ENCODE data around the gene PPP2R2D.

Gene PPP2R2D

DNA sequence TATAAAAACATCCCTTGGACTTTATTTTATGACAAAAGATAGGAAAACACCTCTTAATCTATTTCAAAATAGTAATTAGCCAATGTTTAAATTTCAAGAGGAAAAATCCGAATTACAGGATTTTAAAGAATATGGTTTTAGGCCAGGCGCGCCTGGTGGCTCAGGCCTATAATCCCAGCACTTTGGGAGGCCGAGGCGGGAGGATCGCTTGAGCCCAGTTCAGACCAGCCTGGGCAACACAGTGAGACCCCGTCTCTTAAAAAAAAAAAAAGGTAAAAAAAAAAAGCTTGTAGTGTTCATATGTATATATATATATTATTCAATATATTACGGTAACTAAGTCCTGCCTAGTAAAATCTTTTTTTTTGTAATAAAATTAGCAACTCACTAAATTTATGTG lies 79.5 kb downstream of the PPP2R2D start:
- CTCF ChIA-PET, result interaction anchor here (1.0 to 1.3 kb wide), 3 partner anchors 32 to 54 kb away, joined by 3 read pairs; no protein-coding TSS in a partner anchor
- H3K4me3 ChIP-seq (ENCODE audit: low read depth, low read length), result peak overlapping the region; percentile 97

DNA sequence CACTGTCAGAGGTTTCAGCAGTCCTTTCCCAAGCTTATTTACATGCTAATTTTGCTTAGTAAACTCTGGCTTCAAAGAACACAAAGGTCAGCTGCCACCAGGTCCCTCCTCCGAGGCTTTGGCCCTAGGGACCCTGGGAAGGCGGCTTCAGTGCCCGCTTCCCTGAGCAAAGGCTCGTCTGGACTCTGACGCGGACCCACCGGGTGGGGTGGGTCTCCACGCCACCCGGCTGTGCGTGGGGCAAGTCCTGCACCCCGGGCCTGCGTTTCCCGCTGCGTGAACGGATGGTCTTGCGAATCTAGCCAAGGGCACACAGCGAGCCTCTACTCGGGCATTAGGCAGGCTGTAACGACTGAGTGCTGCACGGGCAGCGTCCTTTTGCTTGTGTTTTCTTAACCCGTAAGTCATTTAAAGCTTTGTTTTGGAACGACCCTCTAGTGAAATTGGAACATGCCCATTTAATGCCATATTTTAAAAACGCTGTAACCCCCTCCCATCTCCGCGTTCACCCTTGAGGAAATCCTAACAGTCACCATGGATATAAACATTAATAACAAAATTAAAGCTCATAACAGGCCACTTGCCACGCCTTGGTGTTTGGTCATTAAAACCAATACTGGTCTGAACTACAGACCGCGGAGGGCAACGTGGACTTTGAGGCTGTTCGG lies 80.1 kb downstream of the PPP2R2D start:
- POLR2A ChIA-PET, result interaction anchor here (0.9 to 2.5 kb wide), 5 partner anchors 17 to 85 kb away, joined by 3 to 9 read pairs (median 6); partner anchors contain the start of genes JAKMIP3 and PPP2R2D
- TF ChIP-seq, protein P1, sequence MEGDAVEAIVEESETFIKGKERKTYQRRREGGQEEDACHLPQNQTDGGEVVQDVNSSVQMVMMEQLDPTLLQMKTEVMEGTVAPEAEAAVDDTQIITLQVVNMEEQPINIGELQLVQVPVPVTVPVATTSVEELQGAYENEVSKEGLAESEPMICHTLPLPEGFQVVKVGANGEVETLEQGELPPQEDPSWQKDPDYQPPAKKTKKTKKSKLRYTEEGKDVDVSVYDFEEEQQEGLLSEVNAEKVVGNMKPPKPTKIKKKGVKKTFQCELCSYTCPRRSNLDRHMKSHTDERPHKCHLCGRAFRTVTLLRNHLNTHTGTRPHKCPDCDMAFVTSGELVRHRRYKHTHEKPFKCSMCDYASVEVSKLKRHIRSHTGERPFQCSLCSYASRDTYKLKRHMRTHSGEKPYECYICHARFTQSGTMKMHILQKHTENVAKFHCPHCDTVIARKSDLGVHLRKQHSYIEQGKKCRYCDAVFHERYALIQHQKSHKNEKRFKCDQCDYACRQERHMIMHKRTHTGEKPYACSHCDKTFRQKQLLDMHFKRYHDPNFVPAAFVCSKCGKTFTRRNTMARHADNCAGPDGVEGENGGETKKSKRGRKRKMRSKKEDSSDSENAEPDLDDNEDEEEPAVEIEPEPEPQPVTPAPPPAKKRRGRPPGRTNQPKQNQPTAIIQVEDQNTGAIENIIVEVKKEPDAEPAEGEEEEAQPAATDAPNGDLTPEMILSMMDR (IDR thresholded peaks at IDR 0.05; ENCODE audit: insufficient read depth, low read length, missing control alignments), result no peak
- CTCF ChIA-PET, result interaction anchor here (1.0 to 1.3 kb wide), 3 partner anchors 42 to 73 kb away, joined by 3 read pairs; no protein-coding TSS in a partner anchor
- DNase-seq (ENCODE audit: low read depth, low spot score), result no peak
- peak overlapping the region; percentile 97 for H3K4me3 ChIP-seq (ENCODE audit: low read depth, low read length)

More for the DNA sequence above, 79.5 kb downstream of the PPP2R2D start:
- TF ChIP-seq, protein P1 (IDR thresholded peaks at IDR 0.05; ENCODE audit: insufficient read depth, low read length, missing control alignments), result no peak
- POLR2A ChIA-PET, result interaction anchor here (0.9 to 2.5 kb wide), 4 partner anchors 16 to 86 kb away, joined by 3 to 9 read pairs (median 5); partner anchors contain the start of genes JAKMIP3 and PPP2R2D
- no peak for DNase-seq (ENCODE audit: low read depth, low spot score)

DNA sequence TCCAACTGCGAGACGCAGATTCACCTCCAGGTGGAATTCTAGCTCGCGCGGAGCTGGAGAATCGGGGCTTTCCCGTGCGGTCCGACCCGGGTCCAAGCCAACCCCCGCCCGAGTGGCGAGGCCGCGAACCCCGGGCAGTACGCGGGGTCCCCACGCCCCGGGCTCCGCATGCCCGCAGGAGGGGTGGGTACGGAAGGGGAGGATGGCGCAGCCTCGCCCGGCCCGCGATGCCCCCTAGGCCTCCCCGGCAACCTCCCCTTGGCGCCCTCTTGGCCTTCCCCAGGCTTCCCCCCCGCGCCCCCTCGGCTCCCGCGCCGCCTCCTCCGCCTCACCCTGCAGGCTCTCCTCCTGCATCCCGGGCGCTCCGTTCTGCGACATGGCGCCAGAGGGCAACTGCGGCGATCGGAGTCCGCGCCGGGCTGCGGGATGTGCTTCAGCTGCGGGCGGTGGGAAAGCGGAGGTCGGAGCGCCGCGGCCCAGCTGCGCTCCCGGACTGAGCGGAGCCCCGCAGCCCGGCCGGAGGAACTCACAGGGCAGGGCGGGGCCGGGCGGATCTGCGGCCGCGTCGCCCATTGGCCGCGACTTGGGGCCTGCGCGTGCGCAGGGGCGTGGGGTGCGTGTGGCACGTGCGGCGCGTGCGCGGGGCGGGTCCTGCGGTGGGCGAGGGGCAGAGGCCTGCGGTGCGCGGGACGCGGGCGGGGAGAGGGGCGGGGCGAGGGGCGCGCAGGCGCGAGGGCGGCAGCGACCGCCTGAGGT lies 80.8 kb downstream of the PPP2R2D start, which contains the start of gene BNIP3:
TSS of gene BNIP3 (minus strand) at position 495 of the 756 bp plus-strand sequence. CDS start at position 378, 117 bp downstream.
- CTCF ChIA-PET, result interaction anchor here (1.1 to 3.2 kb wide), 3 partner anchors 41 to 73 kb away, joined by 3 to 12 read pairs (median 3); no protein-coding TSS in a partner anchor
- POLR2A ChIA-PET, result interaction anchor here (0.6 to 2.5 kb wide), 6 partner anchors 17 to 139 kb away, joined by 3 to 9 read pairs (median 5); partner anchors contain the start of genes JAKMIP3 and PPP2R2D
- H3K4me3 ChIP-seq (ENCODE audit: low read depth, low read length), result peak within 1 kb of the TSS; percentile 97
- TF ChIP-seq, protein P1 (IDR thresholded peaks at IDR 0.05; ENCODE audit: insufficient read depth, low read length, missing control alignments), result peak; percentile 4
- peak; percentile 37 for DNase-seq (ENCODE audit: low read depth, low spot score)

DNA sequence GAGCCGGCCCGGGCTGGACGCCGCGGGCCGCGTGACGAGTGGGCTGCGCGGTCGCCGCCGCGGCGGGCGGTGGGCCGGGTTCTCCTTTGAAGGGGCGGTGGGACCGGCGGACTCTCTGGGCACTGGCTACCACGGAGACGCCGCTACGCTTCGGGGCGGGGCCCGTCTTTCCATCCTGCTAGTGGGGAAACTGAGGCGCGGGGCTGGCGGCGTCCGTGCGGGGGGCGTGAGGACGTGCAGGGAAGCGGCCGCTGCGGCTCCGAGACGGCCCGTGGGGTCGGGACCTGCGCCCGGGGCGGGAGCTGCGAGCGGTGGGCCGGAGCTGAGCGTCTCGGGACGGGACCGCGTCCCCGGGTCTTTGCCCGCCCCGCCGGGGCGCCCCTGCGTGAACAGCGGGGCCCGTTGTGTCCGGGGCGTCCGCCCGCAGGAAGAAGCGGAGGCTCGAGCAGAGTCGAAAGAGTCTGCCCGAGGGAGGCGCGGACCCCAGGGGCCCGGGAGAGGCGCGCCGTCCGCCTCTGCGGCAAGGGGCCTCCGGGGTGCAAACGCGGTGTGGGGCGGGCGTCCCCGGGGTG lies 81.5 kb downstream of the PPP2R2D start:
- no peak for DNase-seq (ENCODE audit: low read depth, low spot score)
- ChIA-PET CTCF (interaction anchor here (3.2 kb wide), 1 partner anchor 40 kb away, joined by 12 read pairs; no protein-coding TSS in a partner anchor), POLR2A (interaction anchor here (0.6 to 2.5 kb wide), 5 partner anchors 16 to 138 kb away, joined by 3 to 9 read pairs (median 6); partner anchors contain the start of gene PPP2R2D)
- H3K4me3 ChIP-seq (ENCODE audit: low read depth, low read length), result peak overlapping the region; percentile 97
- TF ChIP-seq, protein P1 (IDR thresholded peaks at IDR 0.05; ENCODE audit: insufficient read depth, low read length, missing control alignments), result no peak

DNA sequence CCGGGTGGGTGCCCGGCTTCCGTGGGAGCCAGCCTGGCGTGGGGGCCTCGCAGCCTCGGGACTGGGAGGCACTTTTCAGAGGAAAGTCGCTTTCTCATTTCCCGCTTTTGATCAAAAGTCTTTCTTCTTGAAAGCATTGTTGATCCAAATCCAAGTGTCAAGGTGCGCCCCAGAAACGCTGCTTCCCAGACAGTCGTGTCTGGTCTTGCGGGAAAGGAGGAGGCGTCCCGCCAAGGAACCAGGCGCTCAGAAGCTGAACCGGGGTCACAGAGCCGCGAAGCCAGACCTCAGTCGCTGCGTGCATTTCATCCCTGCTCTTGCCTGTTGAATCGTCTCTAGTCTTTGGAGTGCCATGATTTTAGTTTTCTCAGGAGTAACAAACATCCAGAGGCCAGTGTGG lies 82.0 kb downstream of the PPP2R2D start:
- CTCF ChIA-PET, result interaction anchor here (3.2 kb wide), 1 partner anchor 40 kb away, joined by 12 read pairs; no protein-coding TSS in a partner anchor
- DNase-seq (ENCODE audit: low read depth, low spot score), result no peak
- H3K4me3 ChIP-seq (ENCODE audit: low read depth, low read length), result peak overlapping the region; percentile 97
- POLR2A ChIA-PET, result no interaction called here
- TF ChIP-seq, protein P1 (IDR thresholded peaks at IDR 0.05; ENCODE audit: insufficient read depth, low read length, missing control alignments), result no peak
